Bronchial epithelial cell (primary cell): Measurements from ENCODE around the gene KNOP1. TPM values are rescaled to one million over a fixed set of nuclear protein-coding genes. Genes with fewer than 3 reads are reported as not detected.

Experiments
- DNase-seq: peaks from one replicate; pipeline ENCODE4 v3.0.0-alpha.2; 2010; ENCODE audit warnings: low read depth
- FAIRE-seq: peaks from 2 replicates; lab custom pipeline; 2011; peaks lifted over from hg19 to GRCh38; lab: Jason Lieb, UNC
- H3K27me3 ChIP-seq: 2 replicates; pipeline ENCODE4 v1.5.1; 2011; ENCODE audit warnings: low read length; ENCODE audit not compliant: control insufficient read depth, insufficient read depth
- H3K36me3 ChIP-seq: 2 replicates; pipeline ENCODE4 v1.5.1; 2011; ENCODE audit warnings: low read length; ENCODE audit not compliant: control insufficient read depth, insufficient read depth
- H3K4me3 ChIP-seq: 2 replicates; pipeline ENCODE4 v1.5.1; 2011; ENCODE audit warnings: mild to moderate bottlenecking, low read depth, low read length, control low read depth
- total RNA-seq: library from RNA; depleted of rRNA; stranded (reverse); fragments of >200 nt; gene quantifications from 2 replicates; pipeline ENCODE4 v1.2.1, GENCODE V29; 2014
- TF ChIP-seq, protein P1 (sequence below): IDR thresholded peaks from 2 replicates; pipeline ENCODE4 v1.5.1; 2011; ENCODE audit warnings: mild to moderate bottlenecking, moderate library complexity, low read length, control low read depth, inconsistent platforms; ENCODE audit not compliant: insufficient read depth, severe bottlenecking

KNOP1 gene
- total RNA-seq, 1 donor from 2014 or later, result 15.0 TPM

DNA sequence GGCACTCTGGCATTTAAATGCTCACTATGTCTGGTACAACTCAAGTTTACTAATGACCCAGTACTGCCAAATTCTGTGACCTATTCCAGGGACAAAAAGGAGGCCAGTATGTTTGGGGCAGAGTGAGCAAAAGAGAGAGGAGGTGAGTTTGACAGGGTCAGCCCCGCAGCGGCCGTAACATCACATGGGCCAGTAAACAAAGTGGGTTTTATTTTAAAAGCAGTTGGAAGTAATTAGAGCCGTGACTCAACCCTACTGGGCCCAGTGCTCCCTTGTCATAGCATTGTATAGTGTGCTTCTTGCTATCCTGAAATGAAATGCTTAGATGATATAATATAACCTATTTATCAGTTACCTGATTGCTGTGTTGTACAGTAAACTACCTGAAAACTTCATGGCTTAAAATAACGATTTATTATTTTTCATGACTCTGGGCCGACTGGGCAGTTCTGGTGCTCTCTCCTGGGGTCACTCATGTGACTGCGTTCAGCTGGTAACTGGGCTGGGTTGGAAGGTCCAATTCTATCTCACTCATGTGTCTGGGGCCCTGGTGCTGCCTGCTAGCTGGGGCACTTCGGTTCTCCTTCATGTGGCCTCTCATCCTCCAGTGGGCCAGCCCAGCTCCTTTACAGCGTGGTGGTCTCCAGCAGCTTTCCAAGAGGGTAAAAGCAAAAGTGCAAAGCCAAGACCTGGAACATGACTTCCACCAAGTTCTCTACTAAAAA lies 27.4 kb upstream of the KNOP1 start:
- no peak overlapping the region for H3K4me3 ChIP-seq
- FAIRE-seq (no peak), DNase-seq (no peak)
- no peaks in the 10 kb centered on the region for H3K36me3 ChIP-seq
- H3K27me3 ChIP-seq, result no peaks in the 10 kb centered on the region
- TF ChIP-seq, protein P1, sequence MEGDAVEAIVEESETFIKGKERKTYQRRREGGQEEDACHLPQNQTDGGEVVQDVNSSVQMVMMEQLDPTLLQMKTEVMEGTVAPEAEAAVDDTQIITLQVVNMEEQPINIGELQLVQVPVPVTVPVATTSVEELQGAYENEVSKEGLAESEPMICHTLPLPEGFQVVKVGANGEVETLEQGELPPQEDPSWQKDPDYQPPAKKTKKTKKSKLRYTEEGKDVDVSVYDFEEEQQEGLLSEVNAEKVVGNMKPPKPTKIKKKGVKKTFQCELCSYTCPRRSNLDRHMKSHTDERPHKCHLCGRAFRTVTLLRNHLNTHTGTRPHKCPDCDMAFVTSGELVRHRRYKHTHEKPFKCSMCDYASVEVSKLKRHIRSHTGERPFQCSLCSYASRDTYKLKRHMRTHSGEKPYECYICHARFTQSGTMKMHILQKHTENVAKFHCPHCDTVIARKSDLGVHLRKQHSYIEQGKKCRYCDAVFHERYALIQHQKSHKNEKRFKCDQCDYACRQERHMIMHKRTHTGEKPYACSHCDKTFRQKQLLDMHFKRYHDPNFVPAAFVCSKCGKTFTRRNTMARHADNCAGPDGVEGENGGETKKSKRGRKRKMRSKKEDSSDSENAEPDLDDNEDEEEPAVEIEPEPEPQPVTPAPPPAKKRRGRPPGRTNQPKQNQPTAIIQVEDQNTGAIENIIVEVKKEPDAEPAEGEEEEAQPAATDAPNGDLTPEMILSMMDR, result no peak

DNA sequence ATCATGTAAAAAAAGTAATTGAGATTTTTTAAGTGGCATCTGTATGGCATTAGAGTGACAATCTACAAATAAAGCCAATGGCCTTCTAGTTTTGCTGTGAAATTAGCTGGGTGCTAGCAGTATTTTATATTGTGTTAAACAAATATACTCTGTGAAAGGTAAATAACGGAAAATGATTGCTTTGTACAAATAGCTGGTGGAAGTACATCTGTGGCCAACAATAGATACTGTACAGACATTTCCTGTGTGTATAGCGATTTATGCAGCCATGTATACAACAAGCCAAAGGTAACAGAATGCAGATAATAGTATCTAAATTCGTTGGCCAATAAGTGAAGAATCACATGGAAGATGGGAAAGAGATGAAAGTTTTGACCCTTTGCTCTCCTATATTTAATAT lies 26.6 kb upstream of the KNOP1 start:
- DNase-seq (no peak), FAIRE-seq (no peak)
- Histone ChIP-seq H3K4me3 (no peak overlapping the region), H3K27me3 (no peaks in the 10 kb centered on the region), H3K36me3 (no peaks in the 10 kb centered on the region)
- TF ChIP-seq, protein P1, result no peak

DNA sequence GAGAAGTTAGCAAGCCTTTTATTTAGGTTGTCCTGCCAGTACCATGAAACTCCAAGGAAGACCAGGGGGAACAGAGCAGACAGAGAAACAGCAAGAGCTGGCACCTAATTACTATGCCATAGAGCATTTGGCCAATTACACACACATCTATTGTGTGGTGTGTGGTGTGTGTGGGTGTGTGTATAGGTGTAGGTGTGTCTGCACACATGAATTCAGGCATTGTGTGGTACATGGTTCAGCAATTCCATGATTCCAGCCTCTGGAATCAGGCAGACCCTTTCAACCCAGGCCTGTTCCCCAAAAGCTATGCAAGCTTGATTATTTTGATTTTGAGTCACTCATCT lies 25.8 kb upstream of the KNOP1 start:
- Histone ChIP-seq H3K4me3 (no peak overlapping the region), H3K27me3 (no peaks in the 10 kb centered on the region), H3K36me3 (no peaks in the 10 kb centered on the region)
- no peak for DNase-seq
- TF ChIP-seq, protein P1, result no peak
- FAIRE-seq, result no peak

DNA sequence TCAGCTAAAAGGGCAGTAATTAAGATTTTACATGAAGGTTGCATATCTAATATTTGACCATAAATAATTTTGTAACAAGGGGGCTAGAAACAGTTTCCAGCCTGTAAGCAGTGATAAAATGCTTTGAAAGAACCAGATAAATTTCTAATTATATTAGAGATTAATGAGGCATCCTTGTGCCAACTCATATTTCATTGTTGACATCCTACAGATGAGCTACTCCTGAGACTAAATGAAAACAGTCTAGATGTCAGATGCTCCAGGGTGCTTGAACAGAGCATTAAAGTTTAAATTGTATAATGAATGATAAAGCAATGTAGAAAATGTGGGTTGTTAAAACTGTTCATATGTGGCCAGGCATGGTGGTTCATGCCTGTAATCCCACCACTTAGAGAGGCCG lies 23.3 kb upstream of the KNOP1 start:
- no peak for FAIRE-seq
- H3K27me3 ChIP-seq, result no peaks in the 10 kb centered on the region

DNA sequence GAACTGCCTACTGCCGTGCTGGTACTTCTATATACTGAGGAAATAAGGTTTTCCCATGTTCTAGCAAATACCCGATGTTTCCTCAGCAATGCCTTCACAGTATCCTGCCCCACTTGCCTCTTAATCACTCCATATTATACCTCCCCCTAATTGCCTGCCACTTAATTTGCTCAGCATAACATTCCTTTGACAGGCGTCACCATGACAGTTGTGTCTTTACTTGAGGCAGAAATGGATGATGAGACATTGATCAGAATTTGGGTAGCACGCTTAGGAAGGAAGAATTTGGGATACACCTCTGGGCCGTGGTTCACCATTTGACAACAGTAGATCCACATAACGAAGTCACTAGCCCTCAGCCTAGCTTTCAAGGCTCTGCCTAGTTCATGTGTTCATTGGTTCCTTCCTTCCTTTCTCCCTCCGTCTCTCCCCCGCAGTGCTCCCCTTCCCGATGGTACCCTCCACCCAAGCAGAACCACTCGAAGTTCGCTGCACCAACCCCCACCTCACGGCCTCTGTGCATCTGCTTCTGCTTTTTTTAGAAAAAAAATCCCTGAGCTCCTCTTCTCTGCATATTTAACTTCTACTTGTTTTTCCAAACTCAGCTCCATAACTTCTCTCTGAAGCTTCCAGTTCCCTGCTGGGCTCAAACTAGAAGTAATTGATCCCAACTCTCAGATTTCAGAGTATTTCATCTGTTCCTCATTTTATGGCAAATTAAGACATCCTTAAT lies 19.4 kb upstream of the KNOP1 start:
- DNase-seq, result no peak
- H3K36me3 ChIP-seq, result no peaks in the 10 kb centered on the region
- H3K4me3 ChIP-seq, result no peak overlapping the region
- TF ChIP-seq, protein P1, result no peak
- H3K27me3 ChIP-seq, result no peaks in the 10 kb centered on the region
- no peak for FAIRE-seq

More for the DNA sequence above, 23.3 kb upstream of the KNOP1 start:
- TF ChIP-seq, protein P1, result no peak
- Histone ChIP-seq H3K4me3 (no peak overlapping the region), H3K36me3 (no peaks in the 10 kb centered on the region)
- DNase-seq, result no peak
